ENCODE measurements around the gene THBS3. TPM values are rescaled to one million over a fixed set of nuclear protein-coding genes. Genes with fewer than 3 reads are reported as not detected.
A peak's percentile ranks its signal among the peaks of the same experiment; 100 is the strongest.

Gene THBS3
- total and polyA plus RNA-seq, 2 of the 13 experiments (the other 11 are each of a cell fraction or from before 2014, with no cell fraction given) = 0.86 to 3.6 TPM

DNA sequence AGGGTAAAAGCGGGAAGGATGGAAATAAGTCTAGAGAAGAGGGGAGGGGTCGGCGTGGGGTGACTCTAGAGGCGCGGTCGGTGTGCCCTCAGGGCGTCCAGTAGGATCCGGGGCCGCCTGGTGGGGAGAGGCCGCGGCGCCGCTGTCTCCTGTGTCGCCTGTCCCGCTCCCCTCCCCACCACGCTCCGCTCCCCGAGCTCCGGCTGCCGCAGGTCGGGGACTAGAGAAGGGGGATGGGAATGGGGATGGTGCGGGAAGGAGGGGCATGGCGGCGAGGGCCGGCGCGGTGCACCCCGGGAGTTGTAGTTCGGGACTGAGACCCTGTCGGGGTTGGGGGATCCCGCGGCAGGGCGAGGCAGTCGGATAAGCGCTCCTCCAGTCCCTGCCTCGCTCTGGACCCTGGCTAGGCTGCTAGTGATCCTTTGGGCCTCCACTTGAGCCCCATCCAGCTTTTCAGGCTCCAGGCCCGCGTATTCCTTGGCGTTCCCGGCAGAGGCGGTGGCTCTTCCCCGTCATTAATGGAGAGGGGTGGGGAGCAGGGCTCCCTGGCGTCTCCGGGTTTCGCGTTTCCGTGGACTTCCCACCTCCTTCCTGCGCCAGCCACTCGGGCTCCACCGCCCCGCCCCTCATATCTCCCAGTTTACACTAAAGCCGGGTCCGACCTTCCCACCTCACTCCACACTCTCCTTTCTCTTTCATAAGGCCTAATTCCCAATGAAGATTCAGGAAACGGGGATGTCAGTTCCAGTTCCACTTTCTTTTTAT, 47.7 kb upstream of the THBS3 start, which contains the start of gene ENTREP3 (continued):
- TF ChIP-seq TARDBP (CRISPR knock-in tag; IDR thresholded peaks at IDR 0.05) (peak; percentile 61; the same call in 1 of the 2 replicates), HMGXB4 (CRISPR knock-in tag; IDR thresholded peaks at IDR 0.05; ENCODE audit: borderline replicate concordance in 1 of 2, low read depth in 1 of 2) (peak; percentile 54 to 71; a peak in 1 of 4 replicates), SATB2 (CRISPR knock-in tag; IDR thresholded peaks at IDR 0.05) (no peak), MAX (IDR thresholded peaks at IDR 0.05) (peak; percentile 61; the same call in 1 of the 2 replicates), ZNF777 (CRISPR knock-in tag; IDR thresholded peaks at IDR 0.05) (peak; percentile 55; the same call in 1 of the 2 replicates), ZNF883 (CRISPR knock-in tag; IDR thresholded peaks at IDR 0.05; ENCODE audit: not compliant biosample characterization) (no peak), CTCF (CRISPR knock-in tag; IDR thresholded peaks at IDR 0.05) (peak; percentile 34; the same call in 1 of the 2 replicates), MIER2 (CRISPR knock-in tag; IDR thresholded peaks at IDR 0.05) (0 out of 2 replicates have a peak, but pooled peaks have one; percentile 51), SALL2 (CRISPR knock-in tag; IDR thresholded peaks at IDR 0.05) (peak; percentile 92), HDAC2 (CRISPR knock-in tag; IDR thresholded peaks at IDR 0.05) (peak; percentile 28; the same call in 1 of the 2 replicates), YY1 (IDR thresholded peaks at IDR 0.05; ENCODE audit: insufficient read depth, insufficient replicate concordance, low read depth, low read length) (peak; percentile 91), KAT8 (CRISPR knock-in tag; IDR thresholded peaks at IDR 0.05) (peak; percentile 82), ARNT2 (CRISPR knock-in tag; IDR thresholded peaks at IDR 0.05; ENCODE audit: low read depth) (no peak), FOXK2 (IDR thresholded peaks at IDR 0.05) (no peak), ZNF343 (CRISPR knock-in tag; IDR thresholded peaks at IDR 0.05) (0 out of 2 replicates have a peak, but pooled peaks have one; percentile 36), CBFB (CRISPR knock-in tag; IDR thresholded peaks at IDR 0.05) (peak; percentile 68; the same call in 1 of the 2 replicates), KDM5B (CRISPR knock-in tag; IDR thresholded peaks at IDR 0.05; ENCODE audit: borderline replicate concordance) (peak; percentile 46), ZNF879 (CRISPR knock-in tag; IDR thresholded peaks at IDR 0.05) (no peak), NFATC3 (CRISPR knock-in tag; IDR thresholded peaks at IDR 0.05) (no peak), XRCC5 (optimal IDR thresholded peaks at IDR 0.05; ENCODE audit: low read length) (peak; percentile 56), SUZ12 (IDR thresholded peaks at IDR 0.05; ENCODE audit: low read depth, low read length) (peak; percentile 76), CBX5 (CRISPR knock-in tag; IDR thresholded peaks at IDR 0.05; ENCODE audit: borderline replicate concordance) (0 out of 2 replicates have a peak, but pooled peaks have one; percentile 39), RARA (CRISPR knock-in tag; IDR thresholded peaks at IDR 0.05) (0 out of 2 replicates have a peak, but pooled peaks have one; percentile 7), SP1 (IDR thresholded peaks at IDR 0.05) (no peak), SP1 (CRISPR knock-in tag; IDR thresholded peaks at IDR 0.05) (peak; percentile 22; the same call in 1 of the 2 replicates), ISL2 (CRISPR knock-in tag; IDR thresholded peaks at IDR 0.05) (peak; percentile 57; the same call in 1 of the 2 replicates), ZFP37 (CRISPR knock-in tag; IDR thresholded peaks at IDR 0.05; ENCODE audit: borderline replicate concordance) (peak; percentile 61; the same call in 1 of the 2 replicates)
